NCI-H146 treated with DMSO at 0.1 percent for 48 hours (cell line): Measurements from ENCODE around the gene CDK3.
"Not testable (repeated sequence)": the region's sequence is repeated elsewhere in the genome, so short reads cannot be mapped to it uniquely, and the experiment has no call there.

Experiments used
- DNase-seq: peaks from one replicate; lab custom pipeline; 2025; ENCODE audit not compliant: unreplicated experiment; lab: John Stamatoyannopoulos, UW

The CDK3 gene

GRCh38 chr17:76036497-76037261 is 36.0 kb downstream of the CDK3 start:
- DNase-seq: no peak

DNA sequence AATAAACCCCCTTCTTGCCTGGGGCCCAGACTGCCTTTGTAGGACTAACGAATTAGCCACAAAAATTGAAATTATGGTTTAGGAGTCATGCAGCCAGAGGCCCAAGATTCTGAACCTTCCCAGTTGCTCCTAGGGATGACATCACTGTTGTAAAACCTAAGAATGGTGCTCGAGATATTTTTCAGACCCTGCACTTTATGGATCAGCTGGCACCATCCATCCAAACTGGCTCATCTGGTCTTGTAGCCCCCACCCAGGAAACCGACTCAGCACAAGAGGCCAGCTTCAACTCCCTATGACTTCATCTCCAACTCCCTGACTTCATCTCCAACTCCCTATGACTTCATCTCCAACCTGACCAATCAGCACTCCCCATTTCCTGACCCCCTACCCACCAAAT is 37.4 kb downstream of the CDK3 start:
- no peak for DNase-seq

GRCh38 chr17:76039121-76039520 is 38.5 kb downstream of the CDK3 start:
- no peak for DNase-seq

DNA sequence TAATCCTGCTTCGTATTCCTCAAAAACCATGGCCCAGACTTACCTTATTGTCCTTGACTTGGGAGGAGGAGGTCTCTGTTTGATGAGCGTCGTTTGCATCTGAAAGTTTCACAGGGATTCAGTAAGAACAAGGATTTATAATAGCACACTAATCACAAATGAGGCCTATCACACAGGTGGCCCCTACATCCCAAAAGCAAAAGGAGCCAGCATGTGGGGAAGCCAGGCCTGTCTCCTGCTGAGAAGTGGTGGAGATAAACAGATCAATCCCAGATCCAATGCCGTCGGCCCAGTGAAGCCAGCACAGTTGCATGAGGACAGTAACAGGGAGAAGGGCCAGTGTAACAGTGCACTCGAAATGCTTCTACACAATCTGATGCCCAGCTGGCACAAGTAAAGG is 39.7 kb downstream of the CDK3 start:
- no peak for DNase-seq

GRCh38 chr17:76042868-76043267 is 42.2 kb downstream of the CDK3 start:
- not testable (repeated sequence) for DNase-seq

- not testable (repeated sequence) for DNase-seq
These were observed 43.9 kb downstream of the CDK3 start for GRCh38 chr17:76044475-76045007.

DNA sequence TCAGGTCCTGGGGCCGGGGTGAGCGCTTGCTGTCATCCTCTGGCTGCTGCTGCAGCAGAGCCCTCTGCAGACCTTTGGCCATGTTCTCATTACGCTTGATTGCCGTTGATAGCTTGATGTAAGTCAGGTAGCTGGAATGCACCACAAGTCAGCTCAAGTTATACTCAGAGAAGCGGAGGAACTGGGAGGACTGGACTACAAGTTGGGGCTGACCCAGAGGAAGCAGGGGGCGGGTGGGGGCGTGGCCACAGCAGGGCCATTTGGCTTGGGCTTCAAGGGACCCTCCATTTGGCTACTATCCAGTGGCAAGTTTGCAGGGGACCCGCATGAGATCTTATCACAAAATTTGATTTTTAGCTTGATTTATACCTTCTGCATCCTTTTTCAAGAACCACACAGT is 45.4 kb downstream of the CDK3 start:
- no peak for DNase-seq

- no peak for DNase-seq
These were observed 47.5 kb downstream of the CDK3 start for GRCh38 chr17:76048025-76048605.

GRCh38 chr17:76048711-76049110 is 48.1 kb downstream of the CDK3 start:
- no peak for DNase-seq

GRCh38 chr17:76049239-76049638 is 48.6 kb downstream of the CDK3 start:
- DNase-seq: no peak

DNA sequence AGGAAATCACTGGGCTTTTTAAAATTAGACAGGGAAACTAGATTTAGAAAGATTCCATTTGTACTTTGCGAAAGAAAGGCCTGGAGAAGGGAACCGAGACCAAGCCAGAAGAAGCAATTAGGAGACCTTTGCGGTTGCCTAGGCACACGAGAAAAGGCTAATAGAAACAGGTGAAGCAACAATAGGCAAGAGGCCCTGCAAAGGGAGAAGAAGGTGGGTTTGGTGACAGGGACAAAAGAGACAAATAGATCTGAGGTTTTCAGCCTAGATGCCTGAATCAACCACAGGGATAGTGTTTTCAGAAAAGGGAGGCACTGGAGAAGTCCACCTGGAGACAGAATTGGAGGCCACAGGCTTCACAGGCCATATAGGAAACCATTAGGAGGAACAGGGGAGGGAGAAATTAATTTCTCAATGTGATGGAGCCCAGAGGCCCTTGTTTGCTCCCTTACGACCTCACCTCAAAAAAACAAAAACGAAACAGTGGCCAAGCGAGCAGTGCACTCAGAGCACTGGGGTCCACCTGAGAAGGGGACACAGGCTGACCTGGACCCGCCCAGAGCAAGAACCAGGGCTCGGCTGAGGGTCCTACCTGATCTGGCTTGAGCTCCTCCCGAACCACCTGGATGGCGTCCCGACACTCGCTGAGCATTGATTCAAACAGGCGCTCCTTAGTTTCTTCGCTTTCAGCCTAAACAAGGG is 49.3 kb downstream of the CDK3 start:
- DNase-seq: no peak

- no peak for DNase-seq
These were observed 50.1 kb downstream of the CDK3 start for GRCh38 chr17:76050538-76051467.

DNA sequence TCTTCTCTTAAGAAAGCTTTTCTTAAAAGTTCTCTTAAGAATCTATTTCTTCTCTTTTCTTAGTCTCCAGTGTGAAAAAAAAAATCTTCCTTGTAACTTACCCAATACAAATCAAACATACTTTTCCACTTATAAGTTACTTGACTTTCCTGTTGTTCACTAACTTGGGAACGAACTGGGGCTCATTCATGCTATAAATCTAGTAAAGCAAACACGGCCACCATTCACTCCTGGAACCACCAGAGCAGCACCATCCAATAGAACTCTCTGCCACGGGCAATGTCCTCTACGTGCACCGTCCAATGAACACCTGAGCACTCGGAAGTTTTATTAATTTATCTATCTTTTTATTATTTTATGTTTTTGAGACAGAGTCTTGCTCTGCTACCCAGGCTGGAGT is 50.9 kb downstream of the CDK3 start:
- no peak for DNase-seq

DNA sequence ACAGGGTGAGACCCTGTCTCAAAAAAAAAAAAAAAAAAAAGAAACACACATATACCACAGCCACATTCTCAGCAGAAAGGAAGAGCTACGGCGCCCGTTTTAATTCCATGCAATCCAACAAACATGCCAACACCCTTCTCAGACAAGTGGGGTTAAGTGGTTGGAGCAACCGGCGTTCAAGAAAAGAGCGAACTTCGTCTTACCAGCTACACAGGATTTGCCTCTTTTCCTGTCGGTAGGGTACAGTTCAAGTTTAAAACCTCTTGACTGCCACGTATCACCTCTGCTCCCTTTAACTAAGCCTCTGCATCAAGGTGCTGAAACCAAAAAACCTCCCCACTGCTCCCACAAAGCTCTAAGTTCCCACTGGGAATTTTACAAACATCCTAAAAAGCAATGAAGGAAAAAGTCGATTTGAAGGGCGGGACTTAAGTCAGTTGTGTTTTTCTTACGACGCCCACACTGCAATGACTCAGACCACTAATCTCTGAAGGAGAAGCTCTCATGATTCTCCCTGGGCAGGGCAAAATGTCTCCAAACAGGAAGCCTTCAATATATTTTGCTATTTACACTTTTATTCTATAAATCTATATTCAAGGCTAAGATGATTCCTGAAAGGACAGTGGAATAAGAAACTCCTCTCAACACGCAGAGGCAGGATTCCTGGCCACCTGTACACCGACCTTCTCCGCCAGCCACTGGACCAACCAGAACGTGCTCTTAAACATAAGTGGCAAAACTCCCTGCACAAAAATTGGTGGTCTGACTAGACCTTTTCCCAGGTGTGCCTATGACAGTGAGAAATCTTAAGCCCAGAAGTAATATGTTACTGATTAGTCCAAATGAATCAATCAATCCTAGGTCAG is 52.8 kb downstream of the CDK3 start:
- no peak for DNase-seq

DNA sequence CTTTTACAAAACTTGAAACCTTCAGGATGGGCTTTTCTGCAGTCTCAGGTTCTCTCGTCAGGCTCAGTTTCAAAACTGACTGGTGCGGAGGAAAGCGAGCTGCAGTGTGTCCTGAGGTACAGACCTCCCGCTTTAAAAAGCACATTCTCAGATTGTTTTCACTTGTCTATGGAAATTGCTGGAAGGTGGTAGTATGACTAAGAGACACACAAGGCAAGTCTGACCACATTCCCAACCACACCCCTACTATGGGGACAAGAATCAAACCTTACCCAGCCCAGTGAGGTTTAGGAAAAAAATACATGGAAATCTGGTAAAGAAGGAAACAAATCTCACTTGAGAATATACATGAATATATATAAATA is 53.4 kb downstream of the CDK3 start:
- DNase-seq: no peak
